Activated CD4-positive, alpha-beta T cell treated with anti-CD3 and anti-CD28 coated beads for 1 hour (primary cell): ENCODE results near the gene SH2D7.

ENCODE experiments used
- DNase-seq: peaks from one replicate; pipeline ENCODE4 v3.0.0-alpha.2; 2020

SH2D7 gene

GRCh38 chr15:78079298-78080087 is 12.9 kb upstream of the SH2D7 start:
- DNase-seq: no peak

- no peak for DNase-seq
Measured at GRCh38 chr15:78080088-78080460, 12.3 kb upstream of the SH2D7 start.

GRCh38 chr15:78082106-78082742 is 10.1 kb upstream of the SH2D7 start:
- no peak for DNase-seq

- no peak for DNase-seq
Measured at GRCh38 chr15:78082743-78083110, 9.6 kb upstream of the SH2D7 start.

GRCh38 chr15:78083186-78083585 is 9.2 kb upstream of the SH2D7 start:
- DNase-seq: no peak

- DNase-seq: no peak
Measured at GRCh38 chr15:78083687-78084448, 8.5 kb upstream of the SH2D7 start.

GRCh38 chr15:78084449-78084750 is 8.0 kb upstream of the SH2D7 start:
- DNase-seq: no peak

- no peak for DNase-seq
Measured at GRCh38 chr15:78085928-78086327, 6.4 kb upstream of the SH2D7 start.

GRCh38 chr15:78087951-78088772 is 4.2 kb upstream of the SH2D7 start:
- DNase-seq: no peak

GRCh38 chr15:78088773-78089080 is 3.6 kb upstream of the SH2D7 start:
- no peak for DNase-seq

GRCh38 chr15:78090422-78091063 is 1.8 kb upstream of the SH2D7 start:
- no peak for DNase-seq

- no peak for DNase-seq
Measured at GRCh38 chr15:78093242-78094020, 1.1 kb downstream of the SH2D7 start.

- DNase-seq: no peak
Measured at GRCh38 chr15:78097667-78098066, 5.3 kb downstream of the SH2D7 start.

GRCh38 chr15:78098131-78098755 is 5.9 kb downstream of the SH2D7 start:
- DNase-seq: no peak

- DNase-seq: no peak
Measured at GRCh38 chr15:78100886-78101285, 8.5 kb downstream of the SH2D7 start.

- no peak for DNase-seq
Measured at GRCh38 chr15:78101423-78102105, 9.2 kb downstream of the SH2D7 start.

GRCh38 chr15:78102211-78102610 is 9.8 kb downstream of the SH2D7 start:
- no peak for DNase-seq

GRCh38 chr15:78102741-78103140 is 10.4 kb downstream of the SH2D7 start:
- DNase-seq: no peak

- peak; percentile 19 for DNase-seq
Measured at GRCh38 chr15:78103406-78104118, 11.2 kb downstream of the SH2D7 start.

GRCh38 chr15:78104119-78104479 is 11.7 kb downstream of the SH2D7 start:
- DNase-seq: no peak
